Smooth muscle cell (in vitro differentiated cells): ENCODE data around the gene SERPINA12. TPM values are rescaled to one million over a fixed set of nuclear protein-coding genes. Genes with fewer than 3 reads are reported as not detected.

Source experiments
- DNase-seq: peaks from one replicate; lab custom pipeline; 2025; ENCODE audit not compliant: unreplicated experiment; lab: John Stamatoyannopoulos, UW
- H2AFZ ChIP-seq: fragments of 200-600 bp; sonication (generic); 2 replicates; pipeline ENCODE4 v1.6.0; 2016; ENCODE audit warnings: antibody characterized with exemption, low read depth, mild to moderate bottlenecking
- H3F3A ChIP-seq: fragments of 200-600 bp; sonication (generic); 2 replicates; pipeline ENCODE4 v1.6.0; 2017; ENCODE audit warnings: antibody characterized with exemption, low read depth
- H3K27ac ChIP-seq: fragments of 200-600 bp; sonication (generic); 2 replicates; pipeline ENCODE4 v1.5.1; 2016; ENCODE audit warnings: low read depth, mild to moderate bottlenecking
- H3K27me3 ChIP-seq: fragments of 200-600 bp; sonication (generic); 2 replicates; pipeline ENCODE4 v1.6.1; 2016; ENCODE audit warnings: low read depth, mild to moderate bottlenecking
- H3K36me3 ChIP-seq: fragments of 200-600 bp; sonication (generic); 2 replicates; pipeline ENCODE4 v1.5.1; 2016; ENCODE audit warnings: low read depth
- H3K4me1 ChIP-seq: fragments of 200-600 bp; sonication (generic); 2 replicates; pipeline ENCODE4 v1.5.1; 2016; ENCODE audit warnings: low read depth
- H3K4me2 ChIP-seq: fragments of 200-600 bp; sonication (generic); 2 replicates; pipeline ENCODE4 v1.6.0; 2016; ENCODE audit warnings: mild to moderate bottlenecking
- H3K4me3 ChIP-seq: fragments of 200-600 bp; sonication (generic); 2 replicates; pipeline ENCODE4 v1.5.1; 2016; ENCODE audit warnings: mild to moderate bottlenecking
- H3K79me2 ChIP-seq: fragments of 200-600 bp; sonication (generic); 2 replicates; pipeline ENCODE4 v1.6.0; 2016; ENCODE audit warnings: low read depth, mild to moderate bottlenecking
- H3K9ac ChIP-seq: fragments of 200-600 bp; sonication (generic); 2 replicates; pipeline ENCODE4 v1.6.0; 2016; ENCODE audit warnings: low read depth
- H3K9me3 ChIP-seq: fragments of 200-600 bp; sonication (generic); replicated peaks from 2 replicates; pipeline ENCODE4 v1.5.1; 2016; ENCODE audit warnings: low read depth
- H4K20me1 ChIP-seq: fragments of 200-600 bp; sonication (generic); 2 replicates; pipeline ENCODE4 v1.6.0; 2016; ENCODE audit warnings: low read depth
- WGBS: methylation state at CpG from one replicate; pipeline ENCODE4 v1.1.7; 2016; ENCODE audit warnings: low lambda C conversion rate; 5-methylcytosine and 5-hydroxymethylcytosine counted together
- polyA plus RNA-seq: library from polyadenylated mRNA; unstranded; fragments of >200 nt; fragmentation: Nextera tagmentation; extraction: Ambion mirVana; gene quantifications from 2 replicates; pipeline ENCODE4 v1.2.1, GENCODE V29; 2016
- total RNA-seq: library from RNA; depleted of rRNA; stranded (reverse); fragments of >200 nt; gene quantifications from 2 replicates; pipeline ENCODE4 v1.2.3, GENCODE V29; 2014
- TF ChIP-seq, protein P1 (sequence below): fragments of 200-600 bp; sonication (generic); IDR thresholded peaks from 2 replicates; pipeline ENCODE4 v1.5.1; 2017; ENCODE audit warnings: borderline replicate concordance, mild to moderate bottlenecking, antibody characterized with exemption; ENCODE audit not compliant: insufficient read depth, poor library complexity, severe bottlenecking

The SERPINA12 gene
- total and polyA plus RNA-seq, 2 experiments from 2014 or later = not detected

DNA sequence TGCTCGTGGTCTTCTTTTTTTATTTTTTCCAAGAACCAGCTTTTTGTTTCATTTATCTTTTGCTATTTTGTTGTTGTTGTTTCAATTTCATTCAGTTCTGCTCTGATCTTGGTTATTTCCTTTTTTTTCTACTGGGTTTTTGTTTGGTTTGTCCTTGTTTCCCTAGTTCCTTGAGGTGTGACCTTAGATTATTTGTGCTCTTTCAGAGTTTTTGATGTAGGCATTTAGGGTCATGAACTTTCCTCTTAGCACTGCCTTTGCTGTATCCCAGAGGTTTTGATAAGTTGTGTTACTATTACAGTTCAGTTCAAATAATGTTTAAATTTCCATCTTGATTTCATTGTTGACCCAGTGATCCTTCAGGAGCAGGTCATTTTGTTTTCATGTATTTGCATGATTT, 53.3 kb downstream of the SERPINA12 start:
- DNase-seq = no peak
- H3F3A ChIP-seq = no peaks in the 10 kb centered on the region
- no peaks in the 10 kb centered on the region for H3K79me2 ChIP-seq
- H3K4me3 ChIP-seq = no peak overlapping the region
- H2AFZ ChIP-seq = no peak overlapping the region
- H3K4me1 ChIP-seq = peaks cover 9% of the 10 kb centered on the region
- 0% methylated on average over 1 of the region's 1 CpG for WGBS
- H4K20me1 ChIP-seq = no peaks in the 10 kb centered on the region
- no peak overlapping the region for H3K9ac ChIP-seq
- H3K4me2 ChIP-seq = no peak overlapping the region
- H3K36me3 ChIP-seq = no peaks in the 10 kb centered on the region
- no peaks in the 10 kb centered on the region for H3K9me3 ChIP-seq
- peaks cover 7% of the 10 kb centered on the region for H3K27me3 ChIP-seq
- H3K27ac ChIP-seq = no peak overlapping the region
- TF ChIP-seq, protein P1, sequence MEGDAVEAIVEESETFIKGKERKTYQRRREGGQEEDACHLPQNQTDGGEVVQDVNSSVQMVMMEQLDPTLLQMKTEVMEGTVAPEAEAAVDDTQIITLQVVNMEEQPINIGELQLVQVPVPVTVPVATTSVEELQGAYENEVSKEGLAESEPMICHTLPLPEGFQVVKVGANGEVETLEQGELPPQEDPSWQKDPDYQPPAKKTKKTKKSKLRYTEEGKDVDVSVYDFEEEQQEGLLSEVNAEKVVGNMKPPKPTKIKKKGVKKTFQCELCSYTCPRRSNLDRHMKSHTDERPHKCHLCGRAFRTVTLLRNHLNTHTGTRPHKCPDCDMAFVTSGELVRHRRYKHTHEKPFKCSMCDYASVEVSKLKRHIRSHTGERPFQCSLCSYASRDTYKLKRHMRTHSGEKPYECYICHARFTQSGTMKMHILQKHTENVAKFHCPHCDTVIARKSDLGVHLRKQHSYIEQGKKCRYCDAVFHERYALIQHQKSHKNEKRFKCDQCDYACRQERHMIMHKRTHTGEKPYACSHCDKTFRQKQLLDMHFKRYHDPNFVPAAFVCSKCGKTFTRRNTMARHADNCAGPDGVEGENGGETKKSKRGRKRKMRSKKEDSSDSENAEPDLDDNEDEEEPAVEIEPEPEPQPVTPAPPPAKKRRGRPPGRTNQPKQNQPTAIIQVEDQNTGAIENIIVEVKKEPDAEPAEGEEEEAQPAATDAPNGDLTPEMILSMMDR = no peak

DNA sequence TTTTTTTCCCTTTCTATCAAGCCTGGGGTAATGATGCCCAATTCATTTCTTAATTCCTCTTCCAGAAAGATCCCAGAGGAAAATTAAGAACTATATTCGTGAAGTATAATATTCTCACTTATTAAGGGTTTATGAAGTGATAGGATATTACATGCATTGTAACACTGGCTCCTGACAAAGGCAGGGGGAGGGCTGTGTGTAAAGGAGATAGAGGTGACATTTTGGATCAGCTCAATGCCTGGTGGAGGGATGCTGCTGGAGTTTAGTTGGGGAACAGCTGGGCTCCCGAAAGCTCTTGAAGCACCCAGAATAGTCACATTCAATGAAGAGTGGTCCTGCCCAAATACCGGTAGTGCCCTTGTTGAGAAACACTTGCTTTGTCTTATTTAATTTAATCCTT, 57.4 kb downstream of the SERPINA12 start:
- WGBS = 65% methylated on average over 3 of the region's 3 CpGs
- no peaks in the 10 kb centered on the region for H4K20me1 ChIP-seq
- peaks cover 11% of the 10 kb centered on the region for H3K4me1 ChIP-seq
- no peak overlapping the region for H3K27ac ChIP-seq
- H3K27me3 ChIP-seq = peaks cover 7% of the 10 kb centered on the region
- H3K4me3 ChIP-seq = no peak overlapping the region
- H3K4me2 ChIP-seq = no peak overlapping the region
- no peaks in the 10 kb centered on the region for H3K79me2 ChIP-seq
- DNase-seq = no peak
- no peak overlapping the region for H2AFZ ChIP-seq
- TF ChIP-seq, protein P1 = no peak
- H3K9ac ChIP-seq = no peak overlapping the region
- no peaks in the 10 kb centered on the region for H3K36me3 ChIP-seq
- no peaks in the 10 kb centered on the region for H3K9me3 ChIP-seq
- no peaks in the 10 kb centered on the region for H3F3A ChIP-seq

DNA sequence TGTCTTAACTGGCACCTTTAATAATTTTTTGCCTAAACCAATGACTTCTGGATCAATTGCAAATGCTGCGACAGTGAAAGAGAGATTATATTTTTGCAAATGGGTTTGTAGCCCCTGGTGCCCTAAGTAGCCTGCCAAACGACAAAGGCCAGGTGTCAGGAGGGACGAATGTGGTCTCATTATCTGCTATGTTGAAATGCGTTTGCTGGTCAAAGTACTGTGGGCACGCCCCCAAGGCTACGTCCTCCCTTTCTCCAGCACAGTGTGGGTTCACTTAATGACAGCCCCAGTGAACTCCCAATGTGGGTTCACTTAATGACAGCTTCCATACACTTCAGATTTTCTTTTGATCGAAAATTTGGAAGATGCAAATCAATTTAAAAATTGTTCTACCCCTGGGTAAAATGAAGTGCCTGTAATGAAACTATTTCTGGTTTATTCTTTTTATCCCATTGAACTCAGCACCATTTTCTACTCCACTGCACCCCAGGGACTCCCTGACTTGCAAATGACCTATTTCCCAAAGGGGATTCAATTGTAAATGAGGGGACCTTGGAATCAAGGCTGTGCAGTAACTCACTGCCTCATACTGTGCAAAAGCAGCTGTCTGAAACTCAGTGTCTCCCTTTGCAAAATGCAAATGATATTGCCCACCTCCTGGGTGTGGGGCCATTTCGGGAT, 58.0 kb downstream of the SERPINA12 start:
- H3F3A ChIP-seq = no peaks in the 10 kb centered on the region
- no peak overlapping the region for H2AFZ ChIP-seq
- 30% methylated on average over 8 of the region's 8 CpGs for WGBS
- no peaks in the 10 kb centered on the region for H3K79me2 ChIP-seq
- no peaks in the 10 kb centered on the region for H3K36me3 ChIP-seq
- no peak overlapping the region for H3K4me2 ChIP-seq
- no peak overlapping the region for H3K27ac ChIP-seq
- H3K4me1 ChIP-seq = peaks cover 11% of the 10 kb centered on the region
- no peak overlapping the region for H3K9ac ChIP-seq
- DNase-seq = no peak
- H3K27me3 ChIP-seq = peaks cover 7% of the 10 kb centered on the region
- no peaks in the 10 kb centered on the region for H4K20me1 ChIP-seq
- TF ChIP-seq, protein P1 = no peak
- no peak overlapping the region for H3K4me3 ChIP-seq
- no peaks in the 10 kb centered on the region for H3K9me3 ChIP-seq

DNA sequence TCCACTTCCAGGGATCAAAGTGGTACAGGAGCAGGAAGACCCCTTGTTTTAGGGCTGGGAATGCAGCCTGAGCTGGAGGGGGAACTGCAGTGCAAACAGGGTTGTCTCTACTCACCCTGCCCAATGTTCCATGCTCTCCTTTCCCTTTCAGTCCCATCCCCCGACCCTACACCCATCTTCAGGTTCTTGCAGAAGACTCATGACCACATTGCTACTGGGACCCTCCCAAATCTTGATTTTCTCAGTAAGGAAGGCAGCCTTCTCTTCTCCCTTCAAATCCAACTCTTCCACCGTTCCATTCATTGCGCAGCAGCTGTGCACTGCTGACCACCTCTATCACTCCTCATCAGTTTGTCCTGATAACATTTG, 58.6 kb downstream of the SERPINA12 start:
- no peaks in the 10 kb centered on the region for H3K9me3 ChIP-seq
- peaks cover 11% of the 10 kb centered on the region for H3K4me1 ChIP-seq
- no peak overlapping the region for H3K9ac ChIP-seq
- H4K20me1 ChIP-seq = no peaks in the 10 kb centered on the region
- no peak overlapping the region for H3K4me3 ChIP-seq
- H3K27ac ChIP-seq = no peak overlapping the region
- no peaks in the 10 kb centered on the region for H3K79me2 ChIP-seq
- no peak overlapping the region for H3K4me2 ChIP-seq
- no peak overlapping the region for H2AFZ ChIP-seq
- no peaks in the 10 kb centered on the region for H3F3A ChIP-seq
- H3K27me3 ChIP-seq = peaks cover 7% of the 10 kb centered on the region
- TF ChIP-seq, protein P1 = no peak
- DNase-seq = no peak
- H3K36me3 ChIP-seq = no peaks in the 10 kb centered on the region
- WGBS = 83% methylated on average over 3 of the region's 3 CpGs
